ENCODE measurements around the gene ARAP2.

The ARAP2 gene

GRCh38 chr4:36086261-36086786 is 158.0 kb downstream of the ARAP2 start:
- no peaks in the 10 kb centered on the region for H4K20me1 ChIP-seq (ENCODE audit: insufficient read depth, low read length)
- H3K79me2 ChIP-seq (ENCODE audit: insufficient read depth, low read length), result no peaks in the 10 kb centered on the region
- no peak overlapping the region for H3K9ac ChIP-seq (ENCODE audit: low read depth, low read length)
- H3K4me1 ChIP-seq (ENCODE audit: insufficient read depth, low read length), result no peaks in the 10 kb centered on the region
- TF ChIP-seq CTCF (IDR thresholded peaks at IDR 0.05; ENCODE audit: borderline replicate concordance, extremely low read depth, low read length, poor library complexity, severe bottlenecking), result no peak
- TF ChIP-seq EZH2 (IDR thresholded peaks at IDR 0.05; ENCODE audit: borderline replicate concordance, low read depth, low read length, severe bottlenecking), result no peak
- no peak overlapping the region for H2AFZ ChIP-seq (ENCODE audit: low read depth, low read length)
- peaks cover 40% of the 10 kb centered on the region for H3K36me3 ChIP-seq (ENCODE audit: insufficient read depth, low read length)
- no peaks in the 10 kb centered on the region for H3K27me3 ChIP-seq (ENCODE audit: insufficient read depth, low read length, poor library complexity)
- H3K9me3 ChIP-seq (ENCODE audit: insufficient read depth, low read length, severe bottlenecking), result no peaks in the 10 kb centered on the region
- H3K27ac ChIP-seq (ENCODE audit: low read length), result no peak overlapping the region
- no peak for DNase-seq
- H3K4me3 ChIP-seq (ENCODE audit: low read depth in 1 of 2, low read length in 2 of 2), result no peak overlapping the region
- no peak overlapping the region for H3K4me2 ChIP-seq (ENCODE audit: insufficient read depth, low read length)
- ATAC-seq (ENCODE audit: insufficient read depth, low read depth), result no peak

- Histone ChIP-seq H3K9ac (ENCODE audit: low read depth, low read length) (no peak overlapping the region), H3K79me2 (ENCODE audit: insufficient read depth, low read length) (no peaks in the 10 kb centered on the region), H3K36me3 (ENCODE audit: insufficient read depth, low read length) (peaks cover 52% of the 10 kb centered on the region), H2AFZ (ENCODE audit: low read depth, low read length) (no peak overlapping the region), H3K4me1 (ENCODE audit: insufficient read depth, low read length) (no peaks in the 10 kb centered on the region), H3K27me3 (ENCODE audit: insufficient read depth, low read length, poor library complexity) (no peaks in the 10 kb centered on the region), H3K4me3 (ENCODE audit: low read depth in 1 of 2, low read length in 2 of 2) (no peak overlapping the region), H4K20me1 (ENCODE audit: insufficient read depth, low read length) (no peaks in the 10 kb centered on the region), H3K9me3 (ENCODE audit: insufficient read depth, low read length, severe bottlenecking) (no peaks in the 10 kb centered on the region), H3K27ac (ENCODE audit: low read length) (no peak overlapping the region), H3K4me2 (ENCODE audit: insufficient read depth, low read length) (no peak overlapping the region)
- DNase-seq, result no peak
- ATAC-seq (ENCODE audit: insufficient read depth, low read depth), result no peak
- no peak for TF ChIP-seq CTCF (IDR thresholded peaks at IDR 0.05; ENCODE audit: borderline replicate concordance, extremely low read depth, low read length, poor library complexity, severe bottlenecking)
- no peak for TF ChIP-seq EZH2 (IDR thresholded peaks at IDR 0.05; ENCODE audit: borderline replicate concordance, low read depth, low read length, severe bottlenecking)
Observed at GRCh38 chr4:36082817-36083216, 161.5 kb downstream of the ARAP2 start.

GRCh38 chr4:36081185-36081584 is 163.1 kb downstream of the ARAP2 start:
- no peaks in the 10 kb centered on the region for H4K20me1 ChIP-seq (ENCODE audit: insufficient read depth, low read length)
- H3K79me2 ChIP-seq (ENCODE audit: insufficient read depth, low read length), result no peaks in the 10 kb centered on the region
- H3K9ac ChIP-seq (ENCODE audit: low read depth, low read length), result no peak overlapping the region
- no peaks in the 10 kb centered on the region for H3K4me1 ChIP-seq (ENCODE audit: insufficient read depth, low read length)
- DNase-seq (no peak), ATAC-seq (ENCODE audit: insufficient read depth, low read depth) (peak; percentile 54; the same call in 2 of the 3 replicates)
- H3K27ac ChIP-seq (ENCODE audit: low read length), result no peak overlapping the region
- H3K4me3 ChIP-seq (ENCODE audit: low read depth in 1 of 2, low read length in 2 of 2), result no peak overlapping the region
- no peaks in the 10 kb centered on the region for H3K9me3 ChIP-seq (ENCODE audit: insufficient read depth, low read length, severe bottlenecking)
- no peak overlapping the region for H2AFZ ChIP-seq (ENCODE audit: low read depth, low read length)
- no peak overlapping the region for H3K4me2 ChIP-seq (ENCODE audit: insufficient read depth, low read length)
- H3K27me3 ChIP-seq (ENCODE audit: insufficient read depth, low read length, poor library complexity), result no peaks in the 10 kb centered on the region
- H3K36me3 ChIP-seq (ENCODE audit: insufficient read depth, low read length), result peaks cover 67% of the 10 kb centered on the region
- TF ChIP-seq EZH2 (IDR thresholded peaks at IDR 0.05; ENCODE audit: borderline replicate concordance, low read depth, low read length, severe bottlenecking) (no peak), CTCF (IDR thresholded peaks at IDR 0.05; ENCODE audit: borderline replicate concordance, extremely low read depth, low read length, poor library complexity, severe bottlenecking) (no peak)

- Histone ChIP-seq H3K4me1 (ENCODE audit: insufficient read depth, low read length) (no peaks in the 10 kb centered on the region), H3K4me2 (ENCODE audit: insufficient read depth, low read length) (no peak overlapping the region), H3K9me3 (ENCODE audit: insufficient read depth, low read length, severe bottlenecking) (no peaks in the 10 kb centered on the region), H3K9ac (ENCODE audit: low read depth, low read length) (no peak overlapping the region), H3K36me3 (ENCODE audit: insufficient read depth, low read length) (peaks cover 71% of the 10 kb centered on the region), H4K20me1 (ENCODE audit: insufficient read depth, low read length) (no peaks in the 10 kb centered on the region), H2AFZ (ENCODE audit: low read depth, low read length) (no peak overlapping the region), H3K27me3 (ENCODE audit: insufficient read depth, low read length, poor library complexity) (no peaks in the 10 kb centered on the region), H3K27ac (ENCODE audit: low read length) (no peak overlapping the region), H3K79me2 (ENCODE audit: insufficient read depth, low read length) (no peaks in the 10 kb centered on the region), H3K4me3 (ENCODE audit: low read depth in 1 of 2, low read length in 2 of 2) (no peak overlapping the region)
- no peak for TF ChIP-seq CTCF (IDR thresholded peaks at IDR 0.05; ENCODE audit: borderline replicate concordance, extremely low read depth, low read length, poor library complexity, severe bottlenecking)
- TF ChIP-seq EZH2 (IDR thresholded peaks at IDR 0.05; ENCODE audit: borderline replicate concordance, low read depth, low read length, severe bottlenecking), result no peak
- DNase-seq, result no peak
- ATAC-seq (ENCODE audit: insufficient read depth, low read depth), result no peak
Observed at GRCh38 chr4:36079666-36080065, 164.6 kb downstream of the ARAP2 start.

Measured in DND-41 (cell line).